ENCODE data around the gene DISC1.
"Not testable (repeated sequence)": the region's sequence is repeated elsewhere in the genome, so short reads cannot be mapped to it uniquely, and the experiment has no call there.

Gene DISC1

GRCh38 chr1:231890791-231891190 is 264.2 kb downstream of the DISC1 start:
- DNase-seq (ENCODE audit: low read depth): no peak
- TF ChIP-seq CTCF (conservative IDR thresholded peaks at IDR 0.05; ENCODE audit: low read depth, low read length): no peak
- no peak overlapping the region for H3K4me3 ChIP-seq (ENCODE audit: low read length)

- H3K4me3 ChIP-seq (ENCODE audit: low read length): no peak overlapping the region
- DNase-seq (ENCODE audit: low read depth): no peak
- no peak for TF ChIP-seq CTCF (conservative IDR thresholded peaks at IDR 0.05; ENCODE audit: low read depth, low read length)
Measured at GRCh38 chr1:231893400-231894102, 267.0 kb downstream of the DISC1 start.

GRCh38 chr1:231896806-231897205 is 270.2 kb downstream of the DISC1 start:
- no peak for TF ChIP-seq CTCF (conservative IDR thresholded peaks at IDR 0.05; ENCODE audit: low read depth, low read length)
- no peak overlapping the region for H3K4me3 ChIP-seq (ENCODE audit: low read length)
- DNase-seq (ENCODE audit: low read depth): no peak

- H3K4me3 ChIP-seq (ENCODE audit: low read length): no peak overlapping the region
- TF ChIP-seq CTCF (conservative IDR thresholded peaks at IDR 0.05; ENCODE audit: low read depth, low read length): no peak
- no peak for DNase-seq (ENCODE audit: low read depth)
Measured at GRCh38 chr1:231899046-231899445, 272.5 kb downstream of the DISC1 start.

- H3K4me3 ChIP-seq (ENCODE audit: low read length): no peak overlapping the region
- DNase-seq (ENCODE audit: low read depth): no peak
- no peak for TF ChIP-seq CTCF (conservative IDR thresholded peaks at IDR 0.05; ENCODE audit: low read depth, low read length)
Measured at GRCh38 chr1:231899713-231900435, 273.3 kb downstream of the DISC1 start.

- no peak overlapping the region for H3K4me3 ChIP-seq (ENCODE audit: low read length)
- no peak for TF ChIP-seq CTCF (conservative IDR thresholded peaks at IDR 0.05; ENCODE audit: low read depth, low read length)
- no peak for DNase-seq (ENCODE audit: low read depth)
Measured at GRCh38 chr1:231903586-231904081, 277.0 kb downstream of the DISC1 start.

GRCh38 chr1:231907310-231907709 is 280.7 kb downstream of the DISC1 start:
- not testable (repeated sequence) for H3K4me3 ChIP-seq (ENCODE audit: low read length); DNase-seq (ENCODE audit: low read depth)

Measured in retinal pigment epithelial cell (primary cell).